Measurements from ENCODE around the gene TBX5. TPM values are rescaled to one million over a fixed set of nuclear protein-coding genes. Genes with fewer than 3 reads are reported as not detected.

Gene TBX5
- total RNA-seq, 2 experiments from 2014 or later, result not detected

DNA sequence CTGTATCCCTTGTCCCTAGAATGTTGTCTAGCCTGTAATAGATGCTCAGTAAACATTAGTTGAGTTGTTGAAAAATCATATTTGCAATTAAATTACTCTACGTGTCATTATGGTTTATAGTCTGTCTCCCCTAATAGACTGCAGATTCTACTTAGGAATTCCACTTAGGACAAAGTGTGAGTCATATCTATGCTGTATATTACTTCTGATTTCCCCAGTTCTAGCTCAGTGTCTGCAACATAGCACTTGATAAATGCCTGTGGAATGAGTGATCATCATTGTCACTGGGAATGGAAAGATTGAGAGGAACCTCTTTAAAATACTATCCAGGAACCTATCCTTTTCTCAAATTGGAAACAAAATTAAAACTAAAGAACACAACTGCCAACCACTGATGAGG, 99.3 kb downstream of the TBX5 start:
- H3K9me3 Mint-ChIP-seq (ENCODE audit: low read depth), result no peaks in the 10 kb centered on the region
- no peaks in the 10 kb centered on the region for H3K36me3 Mint-ChIP-seq (ENCODE audit: low read depth)
- no peak overlapping the region for H3K27ac Mint-ChIP-seq
- H3K4me3 Mint-ChIP-seq, result no peak overlapping the region
- intact Hi-C loops (cut with DNase I, micrococcal nuclease), result no loop called here
- no peak for ATAC-seq
- DNase-seq, result no peak
- peaks cover 4% of the 10 kb centered on the region for H3K27me3 Mint-ChIP-seq
- POLR2A ChIA-PET, result interaction anchor here (0.8 kb wide), 1 partner anchor 310 kb away, joined by 3 read pairs; no protein-coding TSS in a partner anchor
- H3K4me1 Mint-ChIP-seq, result no peaks in the 10 kb centered on the region
- CTCF ChIA-PET, result no interaction called here

DNA sequence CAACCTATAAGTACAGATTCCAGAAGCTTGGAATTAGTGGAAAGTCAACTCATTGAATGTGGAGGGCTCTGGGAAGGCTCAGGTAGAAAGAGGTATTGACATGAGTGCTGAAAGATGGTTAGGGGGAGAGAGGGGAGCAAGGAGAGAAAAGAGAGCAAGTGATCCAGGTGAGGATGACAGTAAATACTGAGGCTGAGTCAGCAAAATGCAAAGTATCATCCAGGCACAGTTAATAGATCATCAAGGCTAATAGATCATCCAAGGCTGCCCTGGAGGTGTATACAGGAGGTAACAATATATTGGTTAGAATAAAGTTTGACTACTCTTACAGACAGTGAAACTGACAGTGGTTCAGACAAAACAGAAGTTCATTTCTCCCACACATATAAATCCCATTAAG, 100.5 kb downstream of the TBX5 start:
- H3K4me1 Mint-ChIP-seq, result no peaks in the 10 kb centered on the region
- H3K4me3 Mint-ChIP-seq, result no peak overlapping the region
- DNase-seq, result no peak
- ChIA-PET POLR2A (no interaction called here), CTCF (no interaction called here)
- no peak overlapping the region for H3K27ac Mint-ChIP-seq
- no peaks in the 10 kb centered on the region for H3K36me3 Mint-ChIP-seq (ENCODE audit: low read depth)
- intact Hi-C loops (cut with DNase I, micrococcal nuclease), result no loop called here
- H3K9me3 Mint-ChIP-seq (ENCODE audit: low read depth), result no peaks in the 10 kb centered on the region
- H3K27me3 Mint-ChIP-seq, result peaks cover 4% of the 10 kb centered on the region
- ATAC-seq, result no peak

All from activated CD4-positive, alpha-beta T cell treated with anti-CD3 and anti-CD28 coated beads for 36 hours (primary cell).